H9 (cell line): ENCODE results near the gene KCNJ16. TPM values are rescaled to one million over a fixed set of nuclear protein-coding genes. Genes with fewer than 3 reads are reported as not detected.

Source experiments
- DNase-seq: peaks from one replicate; pipeline ENCODE4 v3.0.0-alpha.2; 2017
- H2AFZ ChIP-seq: one replicate; pipeline ENCODE4 v1.6.1; 2013; ENCODE audit warnings: mild to moderate bottlenecking, low read length, control low read depth, moderate library complexity
- H2AK5ac ChIP-seq: 2 replicates; pipeline ENCODE4 v1.6.1; 2013; ENCODE audit warnings: low read length, control low read depth, mixed read lengths; ENCODE audit not compliant: insufficient read length
- H2BK120ac ChIP-seq: one replicate; pipeline ENCODE4 v1.6.1; 2013; ENCODE audit warnings: low read depth, mild to moderate bottlenecking, low read length, control low read depth, inconsistent platforms; ENCODE audit not compliant: poor library complexity, severe bottlenecking
- H2BK12ac ChIP-seq: 2 replicates; pipeline ENCODE4 v1.6.1; 2013; ENCODE audit warnings: low read length, control low read depth, mixed read lengths, low read depth; ENCODE audit not compliant: insufficient read length
- H2BK15ac ChIP-seq: 2 replicates; pipeline ENCODE4 v1.6.1; 2013; ENCODE audit warnings: low read depth, low read length, control low read depth
- H2BK20ac ChIP-seq: one replicate; pipeline ENCODE4 v1.6.1; 2013; ENCODE audit warnings: low read depth, mild to moderate bottlenecking, low read length, control low read depth, inconsistent platforms; ENCODE audit not compliant: poor library complexity, severe bottlenecking
- H2BK5ac ChIP-seq: 2 replicates; pipeline ENCODE4 v1.6.1; 2013; ENCODE audit warnings: low read length, control low read depth, mixed read lengths; ENCODE audit not compliant: insufficient read length
- H3K14ac ChIP-seq: 2 replicates; pipeline ENCODE4 v1.6.1; 2013; ENCODE audit warnings: low read length, control low read depth; ENCODE audit not compliant: insufficient read depth
- H3K18ac ChIP-seq: 2 replicates; pipeline ENCODE4 v1.6.1; 2013; ENCODE audit warnings: low read depth, mild to moderate bottlenecking, mixed read lengths, low read length, control low read depth; ENCODE audit not compliant: insufficient read length
- H3K23ac ChIP-seq: 2 replicates; pipeline ENCODE4 v1.6.1; 2013; ENCODE audit warnings: low read length, control low read depth, mixed read lengths, low read depth; ENCODE audit not compliant: insufficient read length
- H3K23me2 ChIP-seq: 2 replicates; pipeline ENCODE4 v1.6.1; 2013; ENCODE audit warnings: low read depth, mild to moderate bottlenecking, mixed read lengths, low read length, control low read depth; ENCODE audit not compliant: insufficient read length, poor library complexity, severe bottlenecking
- H3K27ac ChIP-seq: 2 replicates; pipeline ENCODE4 v1.5.1; 2013; ENCODE audit warnings: low read length, control low read depth, mixed read lengths, low read depth; ENCODE audit not compliant: insufficient read length
- H3K27me3 ChIP-seq: 2 replicates; pipeline ENCODE4 v1.6.1; 2013; ENCODE audit warnings: low read length, control low read depth, inconsistent platforms; ENCODE audit not compliant: insufficient read depth
- H3K4ac ChIP-seq: 2 replicates; pipeline ENCODE4 v1.6.1; 2013; ENCODE audit warnings: low read depth, mild to moderate bottlenecking, control low read depth, inconsistent platforms, low read length, moderate library complexity
- H3K4me1 ChIP-seq: 2 replicates; pipeline ENCODE4 v1.6.1; 2013; ENCODE audit warnings: low read length, control low read depth, inconsistent platforms; ENCODE audit not compliant: insufficient read depth
- H3K4me2 ChIP-seq: 2 replicates; pipeline ENCODE4 v1.6.1; 2013; ENCODE audit warnings: low read length, control low read depth, mixed read lengths; ENCODE audit not compliant: insufficient read length, insufficient read depth
- H3K56ac ChIP-seq: 2 replicates; pipeline ENCODE4 v1.6.1; 2013; ENCODE audit warnings: low read depth, mild to moderate bottlenecking, mixed read lengths, low read length, control low read depth; ENCODE audit not compliant: insufficient read length
- H3K79me1 ChIP-seq: 2 replicates; pipeline ENCODE4 v1.6.1; 2013; ENCODE audit warnings: low read depth, mild to moderate bottlenecking, moderate library complexity, low read length, control low read depth, inconsistent platforms; ENCODE audit not compliant: insufficient read depth, poor library complexity, severe bottlenecking
- H3K79me2 ChIP-seq: 2 replicates; pipeline ENCODE4 v1.6.1; 2013; ENCODE audit warnings: low read length, control low read depth, inconsistent platforms; ENCODE audit not compliant: insufficient read depth
- H3K9ac ChIP-seq: 2 replicates; pipeline ENCODE4 v1.6.1; 2013; ENCODE audit warnings: low read length, control low read depth, mixed read lengths; ENCODE audit not compliant: insufficient read length; ENCODE audit errors: extremely low read depth
- H3K9me3 ChIP-seq: one replicate; pipeline ENCODE4 v1.6.1; 2013; ENCODE audit warnings: low read depth, low read length, inconsistent platforms; ENCODE audit not compliant: control insufficient read depth
- H3T11ph ChIP-seq: one replicate; pipeline ENCODE4 v1.6.1; 2013; ENCODE audit warnings: mild to moderate bottlenecking, low read length, control low read depth, inconsistent platforms
- H4K20me1 ChIP-seq: one replicate; pipeline ENCODE4 v1.6.1; 2013; ENCODE audit not compliant: control insufficient read depth, insufficient read length, insufficient read depth
- H4K5ac ChIP-seq: 2 replicates; pipeline ENCODE4 v1.6.1; 2013; ENCODE audit warnings: low read depth, mild to moderate bottlenecking, mixed read lengths, low read length, control low read depth; ENCODE audit not compliant: insufficient read length
- H4K8ac ChIP-seq: replicated peaks from 2 replicates; pipeline ENCODE4 v1.6.1; 2013; ENCODE audit warnings: low read length, control low read depth, mixed read lengths, low read depth; ENCODE audit not compliant: insufficient read length
- H4K91ac ChIP-seq: 2 replicates; pipeline ENCODE4 v1.6.1; 2013; ENCODE audit warnings: low read depth, mild to moderate bottlenecking, moderate library complexity, mixed read lengths, low read length, control low read depth; ENCODE audit not compliant: insufficient read length
- H3K27ac Mint-ChIP-seq, 3 experiments: 2 replicates in 2 of 3; 3 replicates in 1 of 3; pipeline ENCODE4 v1.8.0; 2020 to 2021; ENCODE audit warnings: mixed read lengths in 3 of 3, mild to moderate bottlenecking in 1 of 3, moderate library complexity in 1 of 3
- H3K27me3 Mint-ChIP-seq: 2 replicates; pipeline ENCODE4 v1.8.0; 2021; ENCODE audit warnings: low read depth, mild to moderate bottlenecking, moderate library complexity, mixed read lengths
- H3K36me3 Mint-ChIP-seq, 3 experiments: 2 replicates in 2 of 3; 3 replicates in 1 of 3; pipeline ENCODE4 v1.8.0; 2020 to 2021; ENCODE audit warnings: low read depth in 3 of 3, mixed read lengths in 3 of 3; ENCODE audit not compliant: insufficient read depth in 1 of 3
- H3K4me1 Mint-ChIP-seq, 2 experiments: 2 replicates each; pipeline ENCODE4 v1.8.0; 2020; ENCODE audit warnings: mixed read lengths in 2 of 2
- H3K4me3 Mint-ChIP-seq, 2 experiments: 2 replicates in 1 of 2; 3 replicates in 1 of 2; pipeline ENCODE4 v1.8.0; 2020 to 2021; ENCODE audit warnings: mild to moderate bottlenecking in 2 of 2, mixed read lengths in 2 of 2, moderate library complexity in 1 of 2
- H3K9me3 Mint-ChIP-seq, 2 experiments: 2 replicates in 1 of 2; 3 replicates in 1 of 2; pipeline ENCODE4 v1.8.0; 2020; ENCODE audit warnings: mild to moderate bottlenecking in 2 of 2, mixed read lengths in 2 of 2, moderate library complexity in 1 of 2
- WGBS: extraction: QIAGEN DNeasy Blood & Tissue Kit; methylation state at CpG from one replicate; pipeline ENCODE4 v1.1.7; 2013; ENCODE audit warnings: missing lambda C conversion rate, low lambda C conversion rate, mixed read lengths; ENCODE audit not compliant: insufficient read length; ENCODE audit errors: extremely low coverage; 5-methylcytosine and 5-hydroxymethylcytosine counted together
- total RNA-seq: library from RNA; stranded (reverse); gene quantifications from 2 replicates; pipeline ENCODE4 v1.2.1, GENCODE V29; 2021
- TF ChIP-seq, protein P1 (sequence below): fragments of 200-600 bp; sonication (generic); conservative IDR thresholded peaks from 3 replicates; pipeline ENCODE4 v1.8.0; 2021; ENCODE audit warnings: antibody characterized with exemption, mild to moderate bottlenecking

KCNJ16 gene
- total RNA-seq, 1 experiment from 2014 or later: not detected

DNA sequence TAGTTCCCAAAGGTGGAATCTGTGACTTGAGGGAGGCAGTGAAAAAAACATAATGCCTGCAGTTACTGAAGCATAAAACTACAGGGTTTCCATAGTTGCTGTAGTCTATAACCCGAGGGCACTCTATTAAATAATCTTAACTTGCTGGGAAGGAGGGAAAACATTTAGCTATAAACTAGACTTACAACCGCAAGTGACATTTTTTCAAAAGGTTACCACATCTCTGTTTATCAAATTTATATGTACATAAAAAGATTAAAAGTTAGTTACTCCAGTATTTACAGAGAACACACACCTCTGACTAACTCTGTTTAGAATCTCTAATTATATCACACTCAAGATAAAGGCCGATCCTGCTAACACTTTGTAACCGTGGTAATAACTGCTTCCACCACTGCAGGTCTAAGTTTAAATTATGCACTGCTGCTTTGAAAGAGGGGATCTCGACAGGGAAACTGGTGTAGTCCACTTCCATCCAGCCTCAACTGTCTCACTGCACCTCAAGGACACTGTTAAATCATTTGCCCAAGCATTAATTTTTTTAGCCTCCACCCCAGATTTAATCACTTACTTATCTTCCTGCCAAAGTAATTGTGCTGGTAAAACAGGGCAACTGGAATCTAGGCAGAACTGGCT is 14.6 kb downstream of the KCNJ16 start:
- no peak overlapping the region for H2BK15ac ChIP-seq
- H4K91ac ChIP-seq: no peak overlapping the region
- no peaks in the 10 kb centered on the region for H3K79me1 ChIP-seq
- H2BK5ac ChIP-seq: no peak overlapping the region
- H3T11ph ChIP-seq: no peak overlapping the region
- H2AK5ac ChIP-seq: no peak overlapping the region
- no peak overlapping the region for H3K9ac ChIP-seq
- H3K27me3 Mint-ChIP-seq: no peaks in the 10 kb centered on the region
- no peaks in the 10 kb centered on the region for H3K4me1 ChIP-seq
- no peak overlapping the region for H3K18ac ChIP-seq
- no peaks in the 10 kb centered on the region for H3K9me3 Mint-ChIP-seq
- no peak overlapping the region for H4K5ac ChIP-seq
- H3K56ac ChIP-seq: no peak overlapping the region
- H3K9me3 ChIP-seq: no peaks in the 10 kb centered on the region
- H2AFZ ChIP-seq: no peak overlapping the region
- no peaks in the 10 kb centered on the region for H3K36me3 Mint-ChIP-seq
- no peaks in the 10 kb centered on the region for H3K23me2 ChIP-seq
- H2BK20ac ChIP-seq: no peak overlapping the region
- H4K8ac ChIP-seq: no peak overlapping the region
- no peak overlapping the region for H3K27ac Mint-ChIP-seq
- DNase-seq: no peak
- H3K4me1 Mint-ChIP-seq: peaks cover 3 to 5% of the 10 kb centered on the region in 2 experiments; a peak in 1 of 4 replicates
- H3K79me2 ChIP-seq: no peaks in the 10 kb centered on the region
- TF ChIP-seq, protein P1, sequence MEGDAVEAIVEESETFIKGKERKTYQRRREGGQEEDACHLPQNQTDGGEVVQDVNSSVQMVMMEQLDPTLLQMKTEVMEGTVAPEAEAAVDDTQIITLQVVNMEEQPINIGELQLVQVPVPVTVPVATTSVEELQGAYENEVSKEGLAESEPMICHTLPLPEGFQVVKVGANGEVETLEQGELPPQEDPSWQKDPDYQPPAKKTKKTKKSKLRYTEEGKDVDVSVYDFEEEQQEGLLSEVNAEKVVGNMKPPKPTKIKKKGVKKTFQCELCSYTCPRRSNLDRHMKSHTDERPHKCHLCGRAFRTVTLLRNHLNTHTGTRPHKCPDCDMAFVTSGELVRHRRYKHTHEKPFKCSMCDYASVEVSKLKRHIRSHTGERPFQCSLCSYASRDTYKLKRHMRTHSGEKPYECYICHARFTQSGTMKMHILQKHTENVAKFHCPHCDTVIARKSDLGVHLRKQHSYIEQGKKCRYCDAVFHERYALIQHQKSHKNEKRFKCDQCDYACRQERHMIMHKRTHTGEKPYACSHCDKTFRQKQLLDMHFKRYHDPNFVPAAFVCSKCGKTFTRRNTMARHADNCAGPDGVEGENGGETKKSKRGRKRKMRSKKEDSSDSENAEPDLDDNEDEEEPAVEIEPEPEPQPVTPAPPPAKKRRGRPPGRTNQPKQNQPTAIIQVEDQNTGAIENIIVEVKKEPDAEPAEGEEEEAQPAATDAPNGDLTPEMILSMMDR: no peak
- no peak overlapping the region for H3K23ac ChIP-seq
- H2BK12ac ChIP-seq: no peak overlapping the region
- H3K14ac ChIP-seq: no peak overlapping the region
- H3K27ac ChIP-seq: no peak overlapping the region
- H3K27me3 ChIP-seq: no peaks in the 10 kb centered on the region
- H3K4ac ChIP-seq: no peak overlapping the region
- H2BK120ac ChIP-seq: no peak overlapping the region
- no peak overlapping the region for H3K4me2 ChIP-seq
- no CpG with 5 or more reads among the region's 5 CpGs for WGBS
- H3K4me3 Mint-ChIP-seq: no peak overlapping the region; a peak in 1 of 5 replicates
- H4K20me1 ChIP-seq: no peaks in the 10 kb centered on the region
